Left ventricle myocardium inferior (tissue), 1 donor: Measurements from ENCODE around the gene MAP9. TPM values are rescaled to one million over a fixed set of nuclear protein-coding genes. Genes with fewer than 3 reads are reported as not detected.
A peak's percentile ranks its signal among the peaks of the same experiment; 100 is the strongest.

ENCODE experiments used
- DNase-seq: peaks from one replicate; pipeline ENCODE4 v3.0.0-alpha.2; 2020
- H3K27ac ChIP-seq: fragments of 200-600 bp; replicated peaks from 2 replicates; pipeline ENCODE4 v1.8.0; 2021
- H3K27me3 ChIP-seq: fragments of 200-600 bp; 2 replicates; pipeline ENCODE4 v1.8.0; 2021; ENCODE audit warnings: low read depth
- H3K36me3 ChIP-seq: fragments of 200-600 bp; 2 replicates; pipeline ENCODE4 v1.8.0; 2021
- H3K4me1 ChIP-seq: fragments of 200-600 bp; 2 replicates; pipeline ENCODE4 v1.8.0; 2021
- H3K4me3 ChIP-seq: fragments of 200-600 bp; 2 replicates; pipeline ENCODE4 v1.8.0; 2021; ENCODE audit warnings: mild to moderate bottlenecking, moderate library complexity
- H3K9me3 ChIP-seq: fragments of 200-600 bp; replicated peaks from 2 replicates; pipeline ENCODE4 v1.8.0; 2021
- intact Hi-C: fragments of 100-400 bp; cut with micrococcal nuclease; formaldehyde crosslinking; loops from one replicate; pipeline ENCODE4 v1.11.0; 2022
- total RNA-seq: library from RNA; stranded (reverse); fragmentation: NEBNext Ultra II Directional; extraction: Animal tissue kit (Norgen Biotek cat#: 25700); gene quantifications from one replicate; pipeline ENCODE4 v1.2.1, GENCODE V29; 2021
- TF ChIP-seq, protein P1 (sequence below): fragments of 200-600 bp; IDR thresholded peaks from 2 replicates; pipeline ENCODE4 v1.8.0; 2021; ENCODE audit warnings: antibody characterized with exemption, mild to moderate bottlenecking, borderline replicate concordance
- donor health status: DM: no; HTN: yes; CAD: no; lungs with severe emphysema.

Gene MAP9
- total RNA-seq, 1 donor from 2014 or later: 6.6 TPM

- intact Hi-C loops: no loop called here
- Histone ChIP-seq H3K27ac (no peak overlapping the region), H3K27me3 (peaks cover 9% of the 10 kb centered on the region), H3K4me3 (no peak overlapping the region), H3K36me3 (no peaks in the 10 kb centered on the region), H3K9me3 (no peaks in the 10 kb centered on the region), H3K4me1 (no peaks in the 10 kb centered on the region)
- TF ChIP-seq, protein P1, sequence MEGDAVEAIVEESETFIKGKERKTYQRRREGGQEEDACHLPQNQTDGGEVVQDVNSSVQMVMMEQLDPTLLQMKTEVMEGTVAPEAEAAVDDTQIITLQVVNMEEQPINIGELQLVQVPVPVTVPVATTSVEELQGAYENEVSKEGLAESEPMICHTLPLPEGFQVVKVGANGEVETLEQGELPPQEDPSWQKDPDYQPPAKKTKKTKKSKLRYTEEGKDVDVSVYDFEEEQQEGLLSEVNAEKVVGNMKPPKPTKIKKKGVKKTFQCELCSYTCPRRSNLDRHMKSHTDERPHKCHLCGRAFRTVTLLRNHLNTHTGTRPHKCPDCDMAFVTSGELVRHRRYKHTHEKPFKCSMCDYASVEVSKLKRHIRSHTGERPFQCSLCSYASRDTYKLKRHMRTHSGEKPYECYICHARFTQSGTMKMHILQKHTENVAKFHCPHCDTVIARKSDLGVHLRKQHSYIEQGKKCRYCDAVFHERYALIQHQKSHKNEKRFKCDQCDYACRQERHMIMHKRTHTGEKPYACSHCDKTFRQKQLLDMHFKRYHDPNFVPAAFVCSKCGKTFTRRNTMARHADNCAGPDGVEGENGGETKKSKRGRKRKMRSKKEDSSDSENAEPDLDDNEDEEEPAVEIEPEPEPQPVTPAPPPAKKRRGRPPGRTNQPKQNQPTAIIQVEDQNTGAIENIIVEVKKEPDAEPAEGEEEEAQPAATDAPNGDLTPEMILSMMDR: no peak
- DNase-seq: no peak
These were observed 6.8 kb upstream of the MAP9 start for GRCh38 chr4:155383541-155383940.

DNA sequence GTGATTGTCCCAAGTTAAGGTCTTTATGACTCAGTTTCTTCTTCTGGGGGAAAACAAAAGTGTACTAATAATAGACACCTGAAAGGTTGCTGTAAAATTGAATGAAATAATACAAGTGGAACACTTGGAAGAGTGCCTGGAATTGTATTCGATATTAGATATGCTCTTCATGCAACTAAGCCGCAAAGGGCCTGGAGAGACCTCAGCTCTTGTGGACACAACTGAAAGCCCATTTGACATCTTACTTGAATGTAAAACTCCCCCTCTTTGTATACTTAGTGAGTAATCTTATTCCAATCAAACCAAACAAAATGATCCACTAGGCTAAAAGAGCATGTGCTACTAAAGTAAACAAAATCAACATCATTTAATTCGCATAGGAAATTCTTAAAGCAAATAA lies 511 bp upstream of the MAP9 start:
- Histone ChIP-seq H3K27me3 (peaks cover 19% of the 10 kb centered on the region), H3K9me3 (no peaks in the 10 kb centered on the region), H3K4me1 (peaks cover 12% of the 10 kb centered on the region), H3K27ac (peak overlapping the region; percentile 35), H3K4me3 (peak overlapping the region; percentile 73), H3K36me3 (no peaks in the 10 kb centered on the region)
- DNase-seq: no peak
- intact Hi-C loops: no loop called here
- TF ChIP-seq, protein P1: no peak

DNA sequence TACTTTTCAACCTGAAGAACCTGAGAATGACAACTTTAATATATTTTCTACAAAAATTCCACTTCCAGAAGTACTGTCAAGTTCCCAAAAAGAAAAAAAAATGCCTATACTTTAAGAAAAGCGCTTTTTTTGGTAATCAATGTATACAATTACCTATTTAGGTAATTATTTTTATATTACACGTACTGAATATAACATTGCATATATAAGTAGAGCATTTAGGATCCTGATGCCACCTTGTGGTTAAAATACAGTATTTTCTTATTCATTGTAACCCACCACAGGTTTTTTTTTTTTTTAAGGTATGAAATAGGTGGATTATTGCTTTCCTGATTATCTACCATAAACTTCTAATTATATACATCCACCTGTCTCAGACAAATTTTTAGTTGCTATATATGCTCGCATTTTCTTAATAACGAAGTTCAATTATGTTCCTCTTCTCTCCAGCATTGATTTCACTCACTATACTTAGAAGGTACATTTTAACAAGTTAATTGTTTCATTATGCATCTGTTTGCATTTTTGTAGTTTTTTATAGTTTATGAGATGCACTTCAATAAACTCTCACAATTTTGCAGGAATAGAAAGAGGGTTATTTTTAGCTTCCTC lies 5.2 kb downstream of the MAP9 start:
- DNase-seq: no peak
- Histone ChIP-seq H3K27ac (no peak overlapping the region), H3K4me1 (peaks cover 12% of the 10 kb centered on the region), H3K4me3 (no peak overlapping the region), H3K9me3 (no peaks in the 10 kb centered on the region), H3K27me3 (peaks cover 19% of the 10 kb centered on the region), H3K36me3 (peaks cover 7% of the 10 kb centered on the region)
- TF ChIP-seq, protein P1: peak; percentile 61
- intact Hi-C loops: loop anchor here (5.0 kb wide), 1 partner anchor 564 kb away; no protein-coding TSS in a partner anchor

GRCh38 chr4:155367608-155368007 lies 9.2 kb downstream of the MAP9 start:
- intact Hi-C loops: no loop called here
- H3K27me3 ChIP-seq: no peaks in the 10 kb centered on the region
- TF ChIP-seq, protein P1: no peak
- H3K4me3 ChIP-seq: no peak overlapping the region
- DNase-seq: no peak
- H3K4me1 ChIP-seq: no peaks in the 10 kb centered on the region
- H3K36me3 ChIP-seq: peaks cover 7% of the 10 kb centered on the region
- H3K27ac ChIP-seq: no peak overlapping the region
- no peaks in the 10 kb centered on the region for H3K9me3 ChIP-seq

DNA sequence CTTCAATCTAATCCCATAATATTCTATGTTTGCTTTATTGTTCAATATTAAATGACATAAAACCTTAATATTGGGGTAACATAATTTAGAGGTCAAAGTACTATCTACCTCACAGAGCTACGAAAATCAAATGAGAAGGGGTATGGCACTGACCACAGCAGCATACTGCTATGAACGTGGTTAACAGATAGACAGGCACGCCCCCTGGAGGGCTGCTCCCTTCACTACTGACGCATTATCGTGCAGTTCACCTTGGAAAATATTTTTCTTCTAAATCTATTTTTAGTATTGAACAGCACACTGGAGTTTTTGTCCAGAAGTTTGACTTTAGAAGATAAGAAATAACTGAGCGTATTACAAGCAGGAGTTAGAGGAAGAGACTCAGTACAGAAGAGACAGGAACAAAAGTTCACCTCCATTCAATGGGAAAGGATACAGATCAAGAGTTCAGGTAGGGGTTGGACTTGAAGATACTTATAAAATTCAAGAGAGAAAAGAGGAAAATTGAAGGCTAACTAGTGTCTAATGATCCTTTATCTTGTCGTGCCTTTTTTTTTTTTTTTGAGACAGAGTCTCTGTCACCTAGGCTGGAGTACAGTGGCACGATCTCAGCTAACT lies 22.7 kb downstream of the MAP9 start:
- no peaks in the 10 kb centered on the region for H3K27me3 ChIP-seq
- intact Hi-C loops: loop anchor here (10.0 kb wide), 1 partner anchor 549 kb away; no protein-coding TSS in a partner anchor
- H3K27ac ChIP-seq: no peak overlapping the region
- peak; percentile 70 for DNase-seq
- no peak overlapping the region for H3K4me3 ChIP-seq
- no peaks in the 10 kb centered on the region for H3K9me3 ChIP-seq
- H3K4me1 ChIP-seq: peaks cover 5% of the 10 kb centered on the region
- peaks cover 7% of the 10 kb centered on the region for H3K36me3 ChIP-seq
- TF ChIP-seq, protein P1: peak; percentile 81
